GM19438 (cell line): ENCODE results near the gene NBPF6.
"Not testable (repeated sequence)": the region's sequence is repeated elsewhere in the genome, so short reads cannot be mapped to it uniquely, and the experiment has no call there.

Experiments
- ATAC-seq: cut with Tn5 transposase; IDR thresholded peaks from one replicate; pipeline ENCODE4 v1.9.1; 2021; ENCODE audit warnings: low read depth; ENCODE audit not compliant: unreplicated experiment

NBPF6 gene

DNA sequence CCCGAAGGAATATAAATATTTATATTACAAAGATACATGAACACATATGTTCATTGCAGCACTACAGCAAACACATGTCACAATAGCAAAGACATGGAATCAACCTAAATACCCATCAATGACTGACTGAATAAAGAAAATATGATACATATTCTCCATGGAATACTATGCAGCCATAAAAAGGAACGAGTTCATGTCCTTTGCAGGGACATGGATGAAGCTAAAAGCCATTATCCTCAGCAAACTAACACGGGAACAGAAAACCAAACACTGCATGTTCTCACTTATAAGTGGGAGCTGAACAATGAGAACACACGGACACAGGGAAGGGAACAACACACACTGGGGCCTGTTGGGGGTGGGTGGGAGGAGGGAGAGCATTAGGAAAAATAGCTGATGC, 46.7 kb downstream of the NBPF6 start:
- ATAC-seq: not testable (repeated sequence)

DNA sequence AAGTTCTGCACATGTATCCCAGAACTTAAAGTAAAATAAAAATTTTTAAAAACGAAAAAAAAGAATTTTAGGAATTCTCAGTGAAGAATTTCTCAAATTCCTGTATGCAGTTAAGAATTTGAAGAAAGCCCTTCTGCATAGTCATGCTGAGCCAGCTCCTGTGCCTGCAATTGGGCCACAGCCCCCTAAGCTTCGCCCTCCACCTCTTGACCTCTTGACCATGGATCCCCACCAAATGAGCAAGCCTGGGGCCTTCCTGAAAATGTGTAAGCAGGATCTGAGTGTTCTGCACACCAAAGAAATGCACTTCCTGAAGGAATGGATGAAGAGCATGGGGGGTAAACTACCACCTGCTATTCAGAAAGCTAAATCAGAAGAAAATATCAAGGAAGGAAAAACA, 52.0 kb downstream of the NBPF6 start:
- no peak for ATAC-seq

DNA sequence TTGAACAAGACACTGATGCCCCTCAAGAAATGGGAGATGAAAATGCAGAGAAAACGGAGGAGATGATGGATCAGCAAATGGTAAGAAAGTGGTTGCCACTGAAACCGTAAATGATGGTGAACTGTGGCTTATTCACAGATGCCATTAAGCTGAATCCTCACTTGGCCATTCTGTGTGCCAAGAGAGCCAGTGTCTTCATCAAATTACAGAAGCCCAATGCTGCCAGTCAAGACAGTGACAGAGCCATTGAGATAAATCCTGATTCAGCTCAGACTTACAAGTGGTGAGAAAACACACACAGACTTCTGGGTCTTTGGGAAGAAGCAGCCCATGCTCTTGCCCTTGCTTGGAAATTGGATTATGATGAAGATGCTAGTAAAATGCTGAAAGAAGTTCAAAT, 52.5 kb downstream of the NBPF6 start:
- ATAC-seq: no peak

DNA sequence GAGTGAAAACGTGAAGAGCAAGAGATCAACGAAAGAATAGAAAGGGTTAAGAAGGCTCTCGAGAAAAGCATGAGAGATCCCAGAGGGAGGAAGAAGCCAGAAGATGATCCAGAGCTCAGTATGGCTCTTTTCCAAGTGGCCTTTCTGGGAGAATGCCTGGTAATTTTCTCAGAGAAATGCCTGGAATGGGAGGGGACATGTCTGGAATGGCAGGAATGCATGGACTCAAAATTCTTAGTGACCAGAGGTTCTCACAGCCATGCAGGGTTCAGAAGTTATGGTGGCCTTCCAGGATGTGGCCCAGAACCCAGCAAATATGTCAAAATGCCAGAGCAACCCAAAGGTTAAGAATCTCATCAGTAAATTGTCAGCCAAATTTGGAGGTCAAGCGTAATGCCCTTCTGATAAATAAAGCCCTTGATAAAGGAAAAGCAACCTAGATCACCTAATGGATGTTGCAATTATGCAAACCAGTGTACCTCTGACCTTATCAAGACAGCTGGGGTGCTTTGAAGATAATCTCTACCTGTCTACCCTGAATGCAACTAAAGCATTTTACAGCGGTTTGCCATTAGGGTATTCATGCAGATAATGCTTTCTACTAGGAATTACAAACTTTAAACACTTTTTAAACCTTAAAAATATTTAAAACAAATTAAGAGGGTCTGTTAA, 53.1 kb downstream of the NBPF6 start:
- no peak for ATAC-seq

DNA sequence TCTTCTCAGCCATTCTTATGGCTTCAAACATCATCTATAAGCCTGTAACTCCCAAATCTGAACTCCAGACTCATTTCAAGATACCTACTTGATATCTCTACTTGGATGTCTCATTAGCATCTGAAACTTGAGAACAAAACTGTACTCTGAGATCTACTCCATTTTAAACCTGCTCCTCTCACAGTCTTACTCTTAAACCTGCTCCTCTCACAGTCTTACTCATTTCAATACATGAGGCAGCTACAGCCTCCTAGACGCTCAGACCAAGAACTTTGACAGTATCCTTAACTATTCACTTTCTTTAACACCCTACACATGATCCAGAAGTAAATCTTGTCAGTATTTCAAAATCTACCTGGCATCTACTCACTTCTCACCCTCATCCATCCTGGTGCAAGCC, 54.3 kb downstream of the NBPF6 start:
- ATAC-seq: no peak

DNA sequence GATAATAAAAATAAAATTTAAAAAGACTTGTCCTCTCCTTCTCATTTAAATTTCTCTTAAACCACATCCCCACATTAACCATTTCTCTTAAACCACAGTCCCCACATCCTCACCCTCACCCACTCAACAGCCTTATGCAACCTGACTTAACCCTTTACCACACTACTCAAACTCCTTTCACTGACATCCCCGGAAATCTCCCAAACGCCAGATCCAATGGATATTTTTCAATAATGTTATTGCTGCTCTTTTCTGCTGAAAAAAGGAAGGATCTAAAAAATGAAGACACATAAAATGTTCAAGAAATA, 55.6 kb downstream of the NBPF6 start:
- ATAC-seq: no peak

DNA sequence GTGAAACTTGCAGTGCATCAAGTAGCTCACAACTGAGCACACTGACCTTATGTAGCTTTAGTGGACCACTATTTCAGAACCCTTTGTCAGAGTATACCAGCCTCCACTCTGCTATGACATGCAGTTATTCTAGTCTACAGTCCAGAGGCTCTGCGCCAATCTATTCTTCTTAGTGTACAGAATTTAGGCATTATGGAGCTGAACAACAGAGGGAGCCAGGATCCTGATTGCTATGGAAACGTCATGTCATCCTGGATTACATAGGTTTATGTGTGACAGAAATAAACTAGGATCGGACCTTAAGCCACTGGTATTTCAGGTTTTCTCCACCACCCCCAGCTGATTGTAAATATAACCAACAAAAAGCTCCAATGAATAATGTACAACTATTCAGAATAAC, 61.6 kb downstream of the NBPF6 start:
- no peak for ATAC-seq

DNA sequence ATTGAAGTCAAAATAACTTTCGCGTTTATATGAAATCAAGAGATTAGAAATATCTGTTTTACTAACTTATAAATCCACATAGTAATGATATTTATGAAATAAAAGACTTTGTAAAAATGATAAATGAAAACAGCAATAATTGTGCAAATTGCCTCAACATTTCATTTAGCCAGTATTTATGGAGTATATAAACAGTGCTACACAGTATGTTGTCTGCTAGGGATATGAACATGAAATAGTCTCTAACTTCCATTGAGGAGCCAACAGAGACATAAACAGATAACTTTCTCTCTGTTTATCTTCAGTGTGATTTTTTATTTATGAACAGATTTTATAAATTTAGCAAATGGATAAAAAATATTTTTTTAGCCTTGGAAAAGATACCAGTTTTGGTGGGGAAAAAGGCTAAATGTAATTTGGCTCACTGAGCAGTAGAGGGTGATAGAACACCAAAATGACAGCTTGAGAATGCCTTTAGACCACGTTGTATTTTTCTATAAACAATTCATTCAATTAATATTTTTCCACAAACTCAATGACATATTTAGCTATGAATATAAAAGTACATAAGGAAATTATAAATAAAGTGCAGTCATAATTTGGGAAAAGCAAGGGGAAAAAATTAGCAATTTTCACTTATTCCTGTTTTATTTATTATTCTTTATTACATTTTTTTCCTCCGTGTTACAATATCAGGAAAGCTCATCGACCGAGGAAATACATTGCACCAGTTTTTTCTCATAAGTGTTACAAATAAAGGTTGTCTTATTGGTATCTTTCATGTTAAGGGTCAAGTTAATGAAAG, 62.3 kb downstream of the NBPF6 start:
- ATAC-seq: peak; percentile 58

DNA sequence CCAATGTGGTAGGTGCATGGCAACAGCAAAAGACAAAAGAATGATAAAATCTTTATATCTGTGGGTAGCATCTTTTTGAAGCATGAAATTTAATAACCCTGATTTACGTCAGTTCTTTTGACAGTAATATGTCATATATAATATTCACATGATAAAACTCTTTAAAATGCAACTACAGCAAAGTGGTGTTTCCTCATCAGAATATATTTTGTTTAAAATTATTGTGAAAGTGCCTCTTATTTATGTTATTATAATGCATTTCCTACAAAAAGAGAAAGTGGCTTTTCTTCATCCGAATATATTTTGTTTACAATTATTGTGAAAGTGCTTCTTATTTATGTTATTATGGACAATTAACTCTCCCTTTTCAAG, 62.9 kb downstream of the NBPF6 start:
- ATAC-seq: no peak

DNA sequence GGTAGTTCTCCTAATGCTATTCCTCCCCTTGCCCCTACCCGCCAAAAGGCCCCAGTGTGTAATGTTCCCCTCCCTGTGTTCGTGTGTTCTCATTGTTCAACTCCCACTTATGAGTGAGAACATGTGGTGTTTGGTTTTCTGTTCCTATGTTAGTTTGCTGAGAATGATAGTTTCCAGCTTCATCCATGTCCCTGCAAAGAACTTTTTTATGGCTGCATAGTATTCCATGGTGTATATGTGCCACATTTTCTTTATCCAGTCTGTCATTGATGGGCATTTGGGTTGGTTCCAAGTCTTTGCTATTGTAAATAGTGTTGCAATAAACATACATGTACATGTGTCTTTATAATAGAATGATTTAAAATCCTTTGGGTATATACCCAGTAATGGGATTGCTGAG, 63.8 kb downstream of the NBPF6 start:
- ATAC-seq: not testable (repeated sequence)

DNA sequence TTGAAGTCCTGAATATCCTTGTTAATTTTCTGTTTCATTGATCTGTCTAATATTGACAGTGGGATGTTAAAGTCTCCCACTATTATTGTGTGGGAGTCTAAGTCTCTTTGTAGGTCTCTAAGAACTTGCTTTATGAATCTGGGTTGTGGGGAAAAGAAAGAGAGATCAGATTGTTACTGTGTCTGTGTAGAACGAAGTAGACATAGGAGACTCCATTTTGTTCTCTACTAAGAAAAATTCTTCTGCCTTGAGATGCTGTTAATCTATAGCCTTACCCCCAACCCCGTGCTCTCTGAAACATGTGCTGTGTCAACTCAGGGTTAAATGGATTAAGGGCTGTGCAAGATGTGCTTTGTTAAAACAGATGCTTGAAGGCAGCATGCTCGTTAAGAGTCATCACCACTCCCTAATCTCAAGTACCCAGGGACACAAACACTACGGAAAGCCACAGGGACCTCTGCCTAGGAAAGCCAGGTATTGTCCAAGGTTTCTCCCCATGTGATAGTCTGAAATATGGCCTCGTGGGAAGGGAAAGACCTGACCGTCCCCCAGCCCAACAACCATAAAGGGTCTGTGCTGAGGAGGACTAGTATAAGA, 67.3 kb downstream of the NBPF6 start:
- ATAC-seq: not testable (repeated sequence)
